IPS-18c (cell line): ENCODE results near the gene INPP4B.

Experiments used
- H3K4me3 ChIP-seq: 2 replicates; pipeline ENCODE4 v1.7.0; 2013; ENCODE audit warnings: low read depth, mild to moderate bottlenecking, low read length, moderate library complexity; ENCODE audit not compliant: insufficient read depth
- H3K9me3 ChIP-seq: one replicate; pipeline ENCODE4 v1.6.1; 2013; ENCODE audit warnings: mild to moderate bottlenecking, low read length, moderate library complexity; ENCODE audit not compliant: control insufficient read depth, insufficient read depth

Gene INPP4B

GRCh38 chr4:142579443-142579842 lies 266.7 kb downstream of the INPP4B start:
- no peak overlapping the region for H3K4me3 ChIP-seq
- no peaks in the 10 kb centered on the region for H3K9me3 ChIP-seq

GRCh38 chr4:142574306-142574705 lies 271.8 kb downstream of the INPP4B start:
- Histone ChIP-seq H3K9me3 (no peaks in the 10 kb centered on the region), H3K4me3 (no peak overlapping the region)

DNA sequence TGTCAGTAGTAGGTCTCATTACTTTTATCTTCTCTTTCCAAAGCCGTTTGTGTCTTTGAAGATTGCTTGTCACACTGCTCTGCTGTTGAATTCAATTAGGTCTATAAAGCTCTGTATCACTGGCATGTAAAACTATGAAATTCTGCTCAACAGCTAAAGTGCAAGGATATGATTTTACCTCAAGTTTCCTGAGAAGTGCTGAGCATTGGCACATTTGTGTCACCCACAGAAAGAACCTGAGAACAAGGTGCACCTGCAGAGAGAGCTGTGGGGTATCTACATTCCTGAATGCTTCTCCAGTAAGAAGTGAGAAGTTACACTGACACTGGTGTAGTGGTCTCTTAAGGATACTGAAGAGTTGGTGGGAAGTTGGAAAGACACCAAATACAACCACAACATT lies 274.0 kb downstream of the INPP4B start:
- Histone ChIP-seq H3K9me3 (no peaks in the 10 kb centered on the region), H3K4me3 (no peak overlapping the region)

GRCh38 chr4:142567620-142568451 lies 278.3 kb downstream of the INPP4B start:
- Histone ChIP-seq H3K4me3 (no peak overlapping the region), H3K9me3 (no peaks in the 10 kb centered on the region)

DNA sequence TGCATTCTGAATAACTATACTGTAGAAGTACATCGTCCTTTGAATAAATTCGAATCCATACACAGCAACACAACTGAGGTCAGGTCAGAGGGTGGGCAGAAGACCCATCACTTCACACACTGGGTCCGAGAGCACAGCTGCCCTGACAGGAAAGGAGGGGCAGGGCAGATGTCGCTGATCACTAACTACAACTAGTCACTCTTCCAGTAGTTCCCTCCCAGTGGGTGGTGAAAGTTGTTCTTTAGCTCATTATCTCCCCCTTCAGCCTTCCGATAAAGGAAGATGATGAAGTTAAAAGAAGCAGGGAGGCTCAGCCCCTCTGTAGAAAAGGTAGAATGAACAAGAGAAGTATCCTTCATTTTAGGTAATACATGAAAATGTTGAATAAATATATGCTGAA lies 278.9 kb downstream of the INPP4B start:
- no peak overlapping the region for H3K4me3 ChIP-seq
- no peaks in the 10 kb centered on the region for H3K9me3 ChIP-seq

DNA sequence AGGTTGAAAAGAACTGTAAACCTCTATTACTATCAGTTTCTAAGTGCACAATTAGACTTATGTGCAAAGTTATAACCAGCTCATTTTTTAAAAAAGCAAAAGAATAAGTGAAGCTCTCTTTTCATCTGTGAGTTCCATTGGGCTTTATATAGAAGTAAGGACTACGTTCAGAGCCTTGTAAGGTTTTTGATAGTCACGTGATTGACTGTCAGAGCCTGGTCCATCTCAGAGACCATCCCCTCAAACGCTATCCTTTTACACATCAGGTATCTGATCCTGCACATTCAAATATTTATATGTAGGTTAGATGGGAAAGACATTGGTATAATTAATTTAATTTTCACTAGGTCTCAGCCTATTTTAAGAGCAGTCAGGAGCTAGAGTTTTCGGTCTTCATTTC lies 279.3 kb downstream of the INPP4B start:
- no peak overlapping the region for H3K4me3 ChIP-seq
- H3K9me3 ChIP-seq = no peaks in the 10 kb centered on the region

DNA sequence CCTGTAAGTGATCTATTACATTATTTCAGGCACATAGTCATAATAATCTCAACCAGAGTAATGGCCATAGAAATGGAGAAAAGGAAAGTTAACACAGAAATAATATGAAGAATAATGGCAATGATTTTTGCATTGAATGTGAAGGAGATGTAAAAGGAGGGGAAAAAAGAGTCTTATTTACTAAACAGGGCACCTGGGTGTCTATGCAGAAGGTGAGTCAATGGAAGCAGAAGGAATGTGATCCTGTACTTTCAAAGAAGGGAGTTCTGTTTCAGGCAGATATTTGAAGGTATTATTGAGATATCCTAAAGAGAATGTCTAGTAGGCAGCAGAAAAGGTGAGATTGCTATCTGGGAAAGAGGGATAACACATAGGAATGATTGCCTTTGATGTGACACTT lies 279.9 kb downstream of the INPP4B start:
- no peaks in the 10 kb centered on the region for H3K9me3 ChIP-seq
- H3K4me3 ChIP-seq = no peak overlapping the region

GRCh38 chr4:142565771-142566170 lies 280.3 kb downstream of the INPP4B start:
- H3K9me3 ChIP-seq = no peaks in the 10 kb centered on the region

GRCh38 chr4:142563682-142564291 lies 282.3 kb downstream of the INPP4B start:
- Histone ChIP-seq H3K4me3 (no peak overlapping the region), H3K9me3 (no peaks in the 10 kb centered on the region)

More at GRCh38 chr4:142565771-142566170, 280.3 kb downstream of the INPP4B start:
- no peak overlapping the region for H3K4me3 ChIP-seq

- no peaks in the 10 kb centered on the region for H3K9me3 ChIP-seq
- no peak overlapping the region for H3K4me3 ChIP-seq
Observed at GRCh38 chr4:142559986-142560385, 286.1 kb downstream of the INPP4B start.

DNA sequence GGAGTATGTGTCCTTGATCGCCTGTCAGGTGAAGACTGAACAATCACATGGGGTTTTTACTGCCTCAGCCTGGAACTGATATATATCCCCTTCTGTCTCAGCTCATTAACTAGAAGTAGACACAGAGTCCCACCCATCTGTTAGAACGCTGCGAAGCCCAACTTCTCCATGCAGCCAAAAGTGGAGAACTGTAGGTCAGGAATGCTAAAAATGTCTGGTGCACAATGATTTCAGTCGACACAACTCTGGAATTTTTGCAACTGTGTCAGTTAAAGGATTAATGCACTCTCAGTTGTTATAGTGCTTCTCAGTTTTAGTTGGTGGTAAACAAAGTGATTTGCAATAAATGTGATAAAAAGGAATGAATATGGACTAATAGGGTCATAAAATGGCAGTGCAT lies 287.2 kb downstream of the INPP4B start:
- Histone ChIP-seq H3K4me3 (no peak overlapping the region), H3K9me3 (no peaks in the 10 kb centered on the region)

- H3K4me3 ChIP-seq = no peak overlapping the region
Observed at GRCh38 chr4:142557239-142557801, 288.8 kb downstream of the INPP4B start.

GRCh38 chr4:142556570-142557238 lies 289.4 kb downstream of the INPP4B start:
- Histone ChIP-seq H3K9me3 (no peaks in the 10 kb centered on the region), H3K4me3 (no peak overlapping the region)

More at GRCh38 chr4:142557239-142557801, 288.8 kb downstream of the INPP4B start:
- no peaks in the 10 kb centered on the region for H3K9me3 ChIP-seq

DNA sequence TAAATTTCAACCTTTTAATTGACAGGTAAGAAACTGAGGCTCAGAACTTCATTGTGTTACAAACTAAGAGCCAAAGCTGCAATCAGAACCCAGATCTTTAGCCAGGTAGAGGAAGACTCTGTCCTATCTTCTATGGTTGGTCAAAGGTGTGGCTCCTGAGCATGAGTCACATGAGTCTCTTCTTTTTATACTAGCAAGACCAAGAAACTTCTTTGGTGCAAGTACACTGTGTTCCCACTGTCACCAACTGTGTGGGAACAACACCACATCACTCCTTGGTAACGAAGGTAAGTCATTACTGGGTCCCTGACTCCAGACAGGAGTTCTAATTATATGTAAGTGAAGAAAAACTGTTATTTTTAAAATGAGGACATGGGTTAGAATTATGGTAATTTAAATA lies 290.1 kb downstream of the INPP4B start:
- Histone ChIP-seq H3K4me3 (no peak overlapping the region), H3K9me3 (no peaks in the 10 kb centered on the region)

- Histone ChIP-seq H3K9me3 (no peaks in the 10 kb centered on the region), H3K4me3 (no peak overlapping the region)
Observed at GRCh38 chr4:142554412-142554811, 291.7 kb downstream of the INPP4B start.

DNA sequence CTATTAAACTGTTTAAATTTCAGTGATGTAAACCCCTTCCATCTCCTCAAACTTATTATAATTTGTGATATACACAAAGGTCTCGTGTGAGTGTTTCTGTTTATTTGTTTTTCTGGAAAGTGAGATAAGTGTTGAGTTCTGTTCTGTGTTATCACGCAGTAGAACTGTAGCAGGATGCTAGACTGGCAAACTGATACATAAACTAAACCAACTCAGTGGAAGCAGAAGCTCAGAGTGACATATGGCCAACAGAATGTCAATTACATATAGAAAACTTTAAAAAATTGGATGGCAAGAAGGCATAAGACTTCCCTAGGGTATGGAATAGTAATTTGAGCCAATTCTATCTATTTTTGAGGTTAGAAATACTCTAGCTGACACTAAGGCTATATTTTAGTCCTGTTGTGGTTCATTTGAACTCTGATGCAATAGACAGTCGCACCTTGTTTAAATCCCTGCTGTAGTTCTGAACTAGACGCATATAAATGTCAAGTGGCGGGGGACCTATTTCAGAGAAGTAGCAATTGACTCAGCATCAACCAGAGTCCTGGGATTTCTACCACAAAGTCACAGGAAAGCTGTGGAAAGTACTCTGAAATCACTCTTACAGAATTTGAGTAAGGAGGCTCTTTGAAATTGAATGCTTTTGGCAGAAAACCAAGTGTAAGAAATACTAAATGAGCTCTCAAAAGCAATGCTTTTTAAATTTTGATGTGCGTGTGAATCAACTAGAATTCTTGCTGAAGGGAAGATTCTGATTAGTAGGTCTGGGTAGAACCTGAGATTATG lies 294.4 kb downstream of the INPP4B start:
- no peaks in the 10 kb centered on the region for H3K9me3 ChIP-seq
- no peak overlapping the region for H3K4me3 ChIP-seq

- no peak overlapping the region for H3K4me3 ChIP-seq
- no peaks in the 10 kb centered on the region for H3K9me3 ChIP-seq
Observed at GRCh38 chr4:142550965-142551364, 295.1 kb downstream of the INPP4B start.
